ENCODE results near the gene UBE2V1. TPM values are rescaled to one million over a fixed set of nuclear protein-coding genes. Genes with fewer than 3 reads are reported as not detected.

The UBE2V1 gene
- total and polyA plus RNA-seq, 2 donors (not counting 3 experiments of a cell fraction or from before 2014, with no cell fraction given) = 145 to 156 TPM

GRCh38 chr20:50050660-50051308, 62.2 kb downstream of the UBE2V1 start:
- POLR2A ChIA-PET = interaction anchor here (0.6 kb wide), 1 partner anchor 54 kb away, joined by 4 read pairs; no protein-coding TSS in a partner anchor
- no peaks in the 10 kb centered on the region for H3K9me1 ChIP-seq (replicated peaks; ENCODE audit: control insufficient read depth, extremely low read depth, insufficient read depth, low read length)
- no peaks in the 10 kb centered on the region for H3K9me3 ChIP-seq (replicated peaks; ENCODE audit: control insufficient read depth, insufficient read depth, low read length)
- H3K4me1 ChIP-seq (ENCODE audit: control insufficient read depth, extremely low read depth, insufficient read depth, low read length) = peaks cover 18% of the 10 kb centered on the region
- H3K4me2 ChIP-seq (ENCODE audit: insufficient read depth, low read length) = no peak overlapping the region
- no peak overlapping the region for H3K4me3 ChIP-seq (replicated peaks in 1 of 3; ENCODE audit: insufficient read depth in 1 of 3, low read depth in 1 of 3, low read length in 3 of 3)
- H3K79me2 ChIP-seq (ENCODE audit: control insufficient read depth, insufficient read depth, low read length) = no peaks in the 10 kb centered on the region
- no peak for FAIRE-seq
- DNase-seq (ENCODE audit: low read depth, low spot score) = no peak
- H3K36me3 ChIP-seq (ENCODE audit: control insufficient read depth in 2 of 2, extremely low read depth in 1 of 2, insufficient read depth in 2 of 2, low read length in 2 of 2) = no peaks in the 10 kb centered on the region
- H4K20me1 ChIP-seq (replicated peaks; ENCODE audit: control insufficient read depth, extremely low read depth, insufficient read depth, low read length) = no peaks in the 10 kb centered on the region
- intact Hi-C loops (cut with micrococcal nuclease) = no loop called here
- TF ChIP-seq POLR2A (IDR thresholded peaks at IDR 0.05; ENCODE audit: low read depth, low read length) (no peak), JUN (IDR thresholded peaks at IDR 0.05; ENCODE audit: borderline replicate concordance, insufficient read depth, insufficient read length, low read depth) (no peak), FOS (IDR thresholded peaks at IDR 0.05; ENCODE audit: borderline replicate concordance, insufficient read depth, low read length) (no peak), POLR2AphosphoS5 (IDR thresholded peaks at IDR 0.05; ENCODE audit: insufficient read depth, low read depth, low read length) (no peak)
- H3K27me3 ChIP-seq (ENCODE audit: control insufficient read depth in 2 of 2, insufficient read depth in 2 of 2, low read length in 2 of 2) = no peaks in the 10 kb centered on the region
- CTCF ChIA-PET = interaction anchor here (0.9 to 2.6 kb wide), 2 partner anchors 11 to 21 kb away, joined by 3 to 16 read pairs; no protein-coding TSS in a partner anchor
- BruUV-seq (replicated peaks) = no TSS peak
- no peak overlapping the region for H2AFZ ChIP-seq (ENCODE audit: low read depth, low read length)
- no peak overlapping the region for H3K9ac ChIP-seq (replicated peaks; ENCODE audit: extremely low read depth, insufficient read depth, low read length)
- no peak overlapping the region for H3K27ac ChIP-seq (ENCODE audit: insufficient read depth, low read depth, low read length)
- dilution Hi-C loops (cut with MboI; ENCODE audit: extremely low pct_ligation_motif_present, low sequenced_read_pairs) = no loop called here

- Histone ChIP-seq H3K27me3 (ENCODE audit: control insufficient read depth in 2 of 2, insufficient read depth in 2 of 2, low read length in 2 of 2) (no peaks in the 10 kb centered on the region), H3K36me3 (ENCODE audit: control insufficient read depth in 2 of 2, extremely low read depth in 1 of 2, insufficient read depth in 2 of 2, low read length in 2 of 2) (no peaks in the 10 kb centered on the region), H3K4me2 (ENCODE audit: insufficient read depth, low read length) (no peak overlapping the region), H2AFZ (ENCODE audit: low read depth, low read length) (no peak overlapping the region), H3K27ac (ENCODE audit: insufficient read depth, low read depth, low read length) (no peak overlapping the region), H4K20me1 (replicated peaks; ENCODE audit: control insufficient read depth, extremely low read depth, insufficient read depth, low read length) (no peaks in the 10 kb centered on the region), H3K9ac (replicated peaks; ENCODE audit: extremely low read depth, insufficient read depth, low read length) (no peak overlapping the region), H3K9me3 (replicated peaks; ENCODE audit: control insufficient read depth, insufficient read depth, low read length) (no peaks in the 10 kb centered on the region), H3K4me3 (replicated peaks in 1 of 3; ENCODE audit: insufficient read depth in 1 of 3, low read depth in 1 of 3, low read length in 3 of 3) (no peak overlapping the region), H3K4me1 (ENCODE audit: control insufficient read depth, extremely low read depth, insufficient read depth, low read length) (peaks cover 19% of the 10 kb centered on the region), H3K79me2 (ENCODE audit: control insufficient read depth, insufficient read depth, low read length) (no peaks in the 10 kb centered on the region), H3K9me1 (replicated peaks; ENCODE audit: control insufficient read depth, extremely low read depth, insufficient read depth, low read length) (no peaks in the 10 kb centered on the region)
- dilution Hi-C loops (cut with MboI; ENCODE audit: extremely low pct_ligation_motif_present, low sequenced_read_pairs) = no loop called here
- no TSS peak for BruUV-seq (replicated peaks)
- CTCF ChIA-PET = interaction anchor here (0.9 to 2.6 kb wide), 3 partner anchors 12 to 71 kb away, joined by 3 to 16 read pairs (median 8); no protein-coding TSS in a partner anchor
- no peak for FAIRE-seq
- no peak for DNase-seq (ENCODE audit: low read depth, low spot score)
- POLR2A ChIA-PET = interaction anchor here (0.6 kb wide), 1 partner anchor 53 kb away, joined by 4 read pairs; no protein-coding TSS in a partner anchor
- intact Hi-C loops (cut with micrococcal nuclease) = no loop called here
- TF ChIP-seq EZH2 (IDR thresholded peaks at IDR 0.05; ENCODE audit: borderline replicate concordance, low read depth, low read length, severe bottlenecking) (no peak), MAX (IDR thresholded peaks at IDR 0.05; ENCODE audit: insufficient read depth, insufficient read length) (no peak), POLR2AphosphoS5 (IDR thresholded peaks at IDR 0.05; ENCODE audit: insufficient read depth, low read depth, low read length) (no peak), CTCF (IDR thresholded peaks at IDR 0.05; ENCODE audit: extremely low read depth in 1 of 2, insufficient read depth in 1 of 2, low read depth in 1 of 2, low read length in 2 of 2) (no peak), MYC (IDR thresholded peaks at IDR 0.05; ENCODE audit: low read depth, low read length) (no peak), FOS (IDR thresholded peaks at IDR 0.05; ENCODE audit: borderline replicate concordance, insufficient read depth, low read length) (no peak), JUN (IDR thresholded peaks at IDR 0.05; ENCODE audit: borderline replicate concordance, insufficient read depth, insufficient read length, low read depth) (no peak), GATA2 (IDR thresholded peaks at IDR 0.05; ENCODE audit: insufficient read depth, insufficient read length, low read depth, low read length) (no peak), POLR2A (IDR thresholded peaks at IDR 0.05; ENCODE audit: low read depth, low read length) (no peak)
Measured at GRCh38 chr20:50050214-50050613, 62.7 kb downstream of the UBE2V1 start.

All from endothelial cell of umbilical vein (primary cell).